HL-60 (cell line): Measurements from ENCODE around the gene LETM1.

Source experiments
- DNase-seq, 2 experiments: peaks; one replicate each; pipeline ENCODE4 v3.0.0-alpha.2; 2010 to 2020; ENCODE audit warnings: low read depth in 1 of 2, low spot score in 1 of 2
- H3K27ac ChIP-seq: fragments of 250-450 bp; sonication (Bioruptor Pico); replicated peaks from 2 replicates; pipeline ENCODE4 v1.5.1; 2020; ENCODE audit warnings: mild to moderate bottlenecking, moderate library complexity
- H3K27me3 ChIP-seq: fragments of 250-450 bp; sonication (Bioruptor Pico); 2 replicates; pipeline ENCODE4 v1.5.1; 2021; ENCODE audit warnings: mild to moderate bottlenecking, moderate library complexity; ENCODE audit not compliant: insufficient read depth, poor library complexity, severe bottlenecking
- H3K4me3 ChIP-seq: replicated peaks from 2 replicates; pipeline ENCODE4 v1.5.1; 2011; ENCODE audit warnings: mild to moderate bottlenecking, control low read depth, low read length; ENCODE audit not compliant: insufficient read depth
- CTCF ChIP-seq: IDR thresholded peaks from one replicate; pipeline ENCODE4 v1.5.1; 2011; ENCODE audit warnings: low read length, control low read depth, inconsistent platforms; ENCODE audit not compliant: insufficient read depth
- GABPA ChIP-seq: IDR thresholded peaks from 2 replicates; pipeline ENCODE4 v1.6.1; 2012; ENCODE audit warnings: low read depth
- POLR2AphosphoS5 ChIP-seq: IDR thresholded peaks from 2 replicates; pipeline ENCODE4 v1.6.1; 2012; ENCODE audit warnings: low read depth
- REST ChIP-seq: IDR thresholded peaks from 2 replicates; pipeline ENCODE4 v1.6.1; 2012; ENCODE audit warnings: low read depth; ENCODE audit not compliant: insufficient replicate concordance
- SPI1 ChIP-seq: IDR thresholded peaks from 2 replicates; pipeline ENCODE4 v1.6.1; 2012; ENCODE audit warnings: low read depth, mild to moderate bottlenecking, borderline replicate concordance

LETM1 gene

DNA sequence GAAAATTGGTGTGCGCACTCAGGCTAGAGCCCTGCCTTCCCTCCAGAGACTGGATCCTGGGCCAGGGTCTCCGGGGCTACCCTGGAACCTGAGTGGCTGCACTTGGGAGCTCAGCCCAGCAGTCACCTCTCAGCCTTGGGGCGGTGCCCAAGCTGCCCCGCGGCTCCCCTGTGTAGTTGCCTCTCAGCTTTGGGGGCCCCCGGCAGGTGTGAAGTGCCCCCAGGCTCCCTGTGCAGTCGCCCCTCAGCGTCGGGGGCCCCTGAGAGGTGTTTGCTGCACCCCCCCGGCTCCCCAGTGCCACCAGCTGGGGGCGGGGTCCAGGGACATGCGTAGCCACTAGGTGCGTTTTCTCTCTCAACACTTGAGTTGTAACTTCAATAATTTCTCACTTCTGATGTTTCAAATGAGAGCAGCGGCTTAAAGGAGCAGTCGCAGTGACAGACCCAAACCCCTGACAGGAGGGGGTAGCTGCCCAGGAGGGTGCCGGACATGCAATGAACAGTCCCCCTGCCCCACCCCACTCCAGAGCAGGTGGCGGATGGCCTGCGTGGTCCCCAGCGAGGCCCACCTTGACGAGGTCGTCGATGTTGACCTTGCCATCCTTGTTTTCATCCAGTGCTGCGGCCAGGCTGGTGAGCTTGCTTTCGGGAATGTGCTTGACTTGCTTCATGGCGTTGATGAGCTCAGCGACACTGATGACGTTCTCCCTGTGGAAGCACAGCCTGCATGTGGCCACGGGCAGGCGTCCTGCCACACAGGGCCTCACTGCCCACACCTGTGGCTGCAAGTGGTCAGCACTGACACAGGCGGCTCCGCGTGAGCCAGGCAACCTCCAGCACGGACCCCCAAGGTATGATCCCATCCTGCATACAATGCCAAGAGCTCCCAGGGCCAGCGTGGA lies 40.6 kb downstream of the LETM1 start:
- no peak for TF ChIP-seq REST
- no peak for TF ChIP-seq POLR2AphosphoS5
- TF ChIP-seq GABPA = no peak
- TF ChIP-seq SPI1 = no peak
- no peak for TF ChIP-seq CTCF
- no peak overlapping the region for H3K27ac ChIP-seq
- no peak for DNase-seq
- H3K4me3 ChIP-seq = no peak overlapping the region
- H3K27me3 ChIP-seq = no peaks in the 10 kb centered on the region

DNA sequence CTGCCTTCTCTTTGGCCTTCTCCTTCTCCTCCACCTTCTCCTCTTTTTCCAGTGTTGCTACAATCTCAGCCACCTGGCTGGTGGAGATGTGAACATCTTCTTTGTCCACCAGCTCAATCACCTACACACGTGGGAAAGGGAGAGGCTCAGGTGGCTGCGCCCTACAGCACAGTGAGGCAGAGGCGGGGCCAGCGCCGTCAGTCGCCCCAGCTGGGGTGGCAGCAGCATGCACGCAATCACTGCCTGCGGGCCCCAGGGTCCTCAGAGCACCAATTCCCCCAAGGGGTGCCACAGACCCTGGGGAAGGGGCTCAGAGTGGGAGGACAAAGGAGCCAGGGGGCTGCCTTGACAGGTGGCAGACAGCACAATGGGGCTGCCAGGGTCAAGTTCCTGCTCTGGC lies 41.5 kb downstream of the LETM1 start:
- Histone ChIP-seq H3K27ac (no peak overlapping the region), H3K27me3 (no peaks in the 10 kb centered on the region), H3K4me3 (no peak overlapping the region)
- TF ChIP-seq SPI1 (no peak), POLR2AphosphoS5 (no peak)
- no peak for DNase-seq

- TF ChIP-seq POLR2AphosphoS5 (no peak), CTCF (no peak), GABPA (no peak), REST (no peak), SPI1 (no peak)
- no peak overlapping the region for H3K27ac ChIP-seq
- no peak overlapping the region for H3K4me3 ChIP-seq
- H3K27me3 ChIP-seq = no peaks in the 10 kb centered on the region
- DNase-seq = no peak
Observed at GRCh38 chr4:1813915-1814314, 42.0 kb downstream of the LETM1 start.

DNA sequence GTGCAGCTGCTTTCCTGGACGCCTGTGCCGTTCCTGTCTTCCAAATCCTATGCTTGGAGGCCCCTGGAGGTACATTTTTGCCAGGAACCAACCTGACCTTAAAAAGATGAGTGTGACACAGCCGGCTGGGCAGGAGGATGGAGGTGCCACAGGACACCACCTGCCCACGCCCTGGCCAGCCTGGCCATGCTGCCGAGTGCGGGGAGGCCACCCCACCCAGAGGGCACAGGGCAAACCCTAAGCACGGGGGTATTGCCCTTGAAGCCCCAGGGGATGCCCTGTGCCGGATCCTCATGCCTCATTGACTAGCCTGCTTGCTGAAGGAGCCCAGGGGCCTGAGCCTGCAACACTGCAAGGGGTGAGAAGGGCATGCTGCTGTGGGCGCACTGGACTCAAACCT lies 42.7 kb downstream of the LETM1 start:
- no peak for DNase-seq
- no peak overlapping the region for H3K4me3 ChIP-seq
- no peaks in the 10 kb centered on the region for H3K27me3 ChIP-seq
- TF ChIP-seq GABPA = no peak
- TF ChIP-seq REST = no peak
- no peak for TF ChIP-seq CTCF
- TF ChIP-seq POLR2AphosphoS5 = no peak
- TF ChIP-seq SPI1 = no peak
- no peak overlapping the region for H3K27ac ChIP-seq
